CD4-positive, alpha-beta T cell (primary cell): ENCODE results near the gene SEMA6D. TPM values are rescaled to one million over a fixed set of nuclear protein-coding genes. Genes with fewer than 3 reads are reported as not detected.

Experiments used
- ATAC-seq: fragments of 200-7000 bp; cut with Tn5 transposase; one replicate; pipeline ENCODE4 v1.10.0; 2022; ENCODE audit warnings: mild to moderate bottlenecking; ENCODE audit not compliant: poor library complexity
- CTCF ChIA-PET: fragments of 350-600 bp; sonication (Branson Sonifier 250); formaldehyde crosslinking; loops from one replicate; lab custom pipeline; 2021; ENCODE audit warnings: antibody characterized with exemption, inconsistent platforms; lab: Charles Lee
- POLR2A ChIA-PET: fragments of 350-600 bp; sonication (Branson Sonifier 250); formaldehyde crosslinking; loops from one replicate; lab custom pipeline; 2021; ENCODE audit warnings: antibody characterized with exemption, inconsistent platforms; lab: Charles Lee
- DNase-seq, 14 experiments: peaks; one replicate each; pipeline ENCODE4 v3.0.0-alpha.2; 2013 to 2020; ENCODE audit warnings: mixed read lengths in 2 of 14
- H3K27ac ChIP-seq, 2 donors: one replicate each; pipeline versions ENCODE4 v1.5.1 to v1.7.0; 2013; ENCODE audit warnings: low read length in 2 of 2, low read depth in 1 of 2, mild to moderate bottlenecking in 1 of 2
- H3K27me3 ChIP-seq, 2 experiments: 1 replicate in 1 of 2; 2 replicates in 1 of 2; pipeline versions ENCODE4 v1.6.1 to v1.7.0; 2013; ENCODE audit warnings: low read length in 2 of 2, control low read depth in 1 of 2, mild to moderate bottlenecking in 1 of 2, moderate library complexity in 1 of 2; ENCODE audit not compliant: insufficient read depth in 2 of 2, control insufficient read depth in 1 of 2
- H3K36me3 ChIP-seq: one replicate; pipeline ENCODE4 v1.6.1; 2013; ENCODE audit warnings: low read length, control low read depth; ENCODE audit not compliant: insufficient read depth
- H3K4me1 ChIP-seq: one replicate; pipeline ENCODE4 v1.6.1; 2013; ENCODE audit warnings: low read length, control low read depth; ENCODE audit not compliant: insufficient read depth
- H3K4me3 ChIP-seq: one replicate; pipeline ENCODE4 v1.5.1; 2013; ENCODE audit warnings: mild to moderate bottlenecking, low read length, moderate library complexity
- H3K9me3 ChIP-seq, 2 experiments: 1 replicate in 1 of 2; 2 replicates in 1 of 2; pipeline versions ENCODE4 v1.6.1 to v1.7.0; 2013; ENCODE audit warnings: low read length in 2 of 2, mild to moderate bottlenecking in 2 of 2, control low read depth in 1 of 2, moderate library complexity in 1 of 2; ENCODE audit not compliant: control insufficient read depth in 1 of 2, insufficient read depth in 1 of 2
- H3K27ac Mint-ChIP-seq: one replicate; pipeline ENCODE4 v1.8.0; 2020; ENCODE audit warnings: mixed read lengths
- H3K27me3 Mint-ChIP-seq: one replicate; pipeline ENCODE4 v1.8.0; 2021; ENCODE audit warnings: mixed read lengths
- H3K36me3 Mint-ChIP-seq: one replicate; pipeline ENCODE4 v1.8.0; 2021; ENCODE audit warnings: low read depth, mixed read lengths
- H3K4me1 Mint-ChIP-seq: one replicate; pipeline ENCODE4 v1.8.0; 2021; ENCODE audit warnings: low read depth, mixed read lengths
- H3K4me3 Mint-ChIP-seq: one replicate; pipeline ENCODE4 v1.8.0; 2020; ENCODE audit warnings: mild to moderate bottlenecking, mixed read lengths
- H3K9me3 Mint-ChIP-seq: one replicate; pipeline ENCODE4 v1.8.0; 2020; ENCODE audit warnings: mixed read lengths
- CTCF ChIP-seq: fragments of 200-600 bp; IDR thresholded peaks from one replicate; pipeline ENCODE4 v1.8.0; 2022; ENCODE audit warnings: antibody characterized with exemption, mild to moderate bottlenecking
- intact Hi-C, 2 experiments: fragments of 100-400 bp; cut with DNase I in 1 of 2; cut with micrococcal nuclease in 1 of 2; formaldehyde crosslinking; loops; one replicate each; pipeline versions ENCODE4 v1.15.1 to v1.9.0; 2023 to 2025; cut with DNase I, micrococcal nuclease
- total RNA-seq, 174 experiments: library from RNA in 2 of 174; stranded (reverse) in 2 of 174; gene quantifications; one replicate each; pipeline ENCODE4 v1.2.3 and lab custom pipeline; 2021 to 2026

SEMA6D gene
- total RNA-seq, 2 experiments from 2014 or later = not detected

- DNase-seq (no peak), ATAC-seq (no peak)
- no peak overlapping the region for H3K4me3 Mint-ChIP-seq
- H3K27me3 Mint-ChIP-seq = no peaks in the 10 kb centered on the region
- Histone ChIP-seq H3K4me1 (no peaks in the 10 kb centered on the region), H3K4me3 (no peak overlapping the region), H3K27me3 (no peaks in the 10 kb centered on the region), H3K36me3 (no peaks in the 10 kb centered on the region), H3K27ac (no peak overlapping the region), H3K9me3 (peaks cover 0 to 4% of the 10 kb centered on the region in 2 experiments)
- intact Hi-C loops = no loop called here
- ChIA-PET CTCF (no interaction called here), POLR2A (no interaction called here)
- TF ChIP-seq CTCF = no peak
- peaks cover 16% of the 10 kb centered on the region for H3K9me3 Mint-ChIP-seq
- H3K4me1 Mint-ChIP-seq = no peaks in the 10 kb centered on the region
- H3K36me3 Mint-ChIP-seq = no peaks in the 10 kb centered on the region
- H3K27ac Mint-ChIP-seq = no peak overlapping the region
These were observed 36.3 kb downstream of the SEMA6D start for GRCh38 chr15:47753591-47753990.

- H3K9me3 Mint-ChIP-seq = peaks cover 16% of the 10 kb centered on the region
- no peaks in the 10 kb centered on the region for H3K4me1 ChIP-seq
- POLR2A ChIA-PET = no interaction called here
- H3K27me3 ChIP-seq = no peaks in the 10 kb centered on the region
- no peak overlapping the region for H3K4me3 ChIP-seq
- intact Hi-C loops = no loop called here
- no peak overlapping the region for H3K27ac Mint-ChIP-seq
- H3K27ac ChIP-seq = no peak overlapping the region
- CTCF ChIA-PET = no interaction called here
- H3K36me3 Mint-ChIP-seq = no peaks in the 10 kb centered on the region
- no peak for DNase-seq
- peaks cover 0 to 4% of the 10 kb centered on the region in 2 experiments for H3K9me3 ChIP-seq
- ATAC-seq = no peak
- H3K27me3 Mint-ChIP-seq = no peaks in the 10 kb centered on the region
- TF ChIP-seq CTCF = no peak
- no peak overlapping the region for H3K4me3 Mint-ChIP-seq
- H3K4me1 Mint-ChIP-seq = no peaks in the 10 kb centered on the region
- H3K36me3 ChIP-seq = no peaks in the 10 kb centered on the region
These were observed 37.0 kb downstream of the SEMA6D start for GRCh38 chr15:47754312-47754711.

GRCh38 chr15:47755941-47756340, 38.6 kb downstream of the SEMA6D start:
- no peak overlapping the region for H3K4me3 Mint-ChIP-seq
- H3K36me3 Mint-ChIP-seq = no peaks in the 10 kb centered on the region
- intact Hi-C loops = no loop called here
- H3K36me3 ChIP-seq = no peaks in the 10 kb centered on the region
- no peak overlapping the region for H3K4me3 ChIP-seq
- H3K27me3 Mint-ChIP-seq = no peaks in the 10 kb centered on the region
- no peak for TF ChIP-seq CTCF
- no peak for DNase-seq
- H3K4me1 Mint-ChIP-seq = no peaks in the 10 kb centered on the region
- H3K27ac Mint-ChIP-seq = no peak overlapping the region
- ChIA-PET CTCF (no interaction called here), POLR2A (no interaction called here)
- H3K27ac ChIP-seq = no peak overlapping the region
- peaks cover 16% of the 10 kb centered on the region for H3K9me3 Mint-ChIP-seq
- ATAC-seq = no peak
- no peaks in the 10 kb centered on the region for H3K4me1 ChIP-seq
- peaks cover 0 to 4% of the 10 kb centered on the region in 2 experiments for H3K9me3 ChIP-seq
- H3K27me3 ChIP-seq = no peaks in the 10 kb centered on the region
